CD4-positive, alpha-beta T cell (primary cell): ENCODE results near the gene CORO7. TPM values are rescaled to one million over a fixed set of nuclear protein-coding genes. Genes with fewer than 3 reads are reported as not detected.

Experiments used
- ATAC-seq: fragments of 200-7000 bp; cut with Tn5 transposase; one replicate; pipeline ENCODE4 v1.10.0; 2022; ENCODE audit warnings: mild to moderate bottlenecking; ENCODE audit not compliant: poor library complexity
- CTCF ChIA-PET: fragments of 350-600 bp; sonication (Branson Sonifier 250); formaldehyde crosslinking; loops from one replicate; lab custom pipeline; 2021; ENCODE audit warnings: antibody characterized with exemption, inconsistent platforms; lab: Charles Lee
- POLR2A ChIA-PET: fragments of 350-600 bp; sonication (Branson Sonifier 250); formaldehyde crosslinking; loops from one replicate; lab custom pipeline; 2021; ENCODE audit warnings: antibody characterized with exemption, inconsistent platforms; lab: Charles Lee
- DNase-seq, 14 experiments: peaks; one replicate each; pipeline ENCODE4 v3.0.0-alpha.2; 2013 to 2020; ENCODE audit warnings: mixed read lengths in 2 of 14
- H3K27ac ChIP-seq, 2 donors: one replicate each; pipeline versions ENCODE4 v1.5.1 to v1.7.0; 2013; ENCODE audit warnings: low read length in 2 of 2, low read depth in 1 of 2, mild to moderate bottlenecking in 1 of 2
- H3K27me3 ChIP-seq, 2 experiments: 1 replicate in 1 of 2; 2 replicates in 1 of 2; pipeline versions ENCODE4 v1.6.1 to v1.7.0; 2013; ENCODE audit warnings: low read length in 2 of 2, control low read depth in 1 of 2, mild to moderate bottlenecking in 1 of 2, moderate library complexity in 1 of 2; ENCODE audit not compliant: insufficient read depth in 2 of 2, control insufficient read depth in 1 of 2
- H3K36me3 ChIP-seq: one replicate; pipeline ENCODE4 v1.6.1; 2013; ENCODE audit warnings: low read length, control low read depth; ENCODE audit not compliant: insufficient read depth
- H3K4me1 ChIP-seq: one replicate; pipeline ENCODE4 v1.6.1; 2013; ENCODE audit warnings: low read length, control low read depth; ENCODE audit not compliant: insufficient read depth
- H3K4me3 ChIP-seq: one replicate; pipeline ENCODE4 v1.5.1; 2013; ENCODE audit warnings: mild to moderate bottlenecking, low read length, moderate library complexity
- H3K9me3 ChIP-seq, 2 experiments: 1 replicate in 1 of 2; 2 replicates in 1 of 2; pipeline versions ENCODE4 v1.6.1 to v1.7.0; 2013; ENCODE audit warnings: low read length in 2 of 2, mild to moderate bottlenecking in 2 of 2, control low read depth in 1 of 2, moderate library complexity in 1 of 2; ENCODE audit not compliant: control insufficient read depth in 1 of 2, insufficient read depth in 1 of 2
- H3K27ac Mint-ChIP-seq: one replicate; pipeline ENCODE4 v1.8.0; 2020; ENCODE audit warnings: mixed read lengths
- H3K27me3 Mint-ChIP-seq: one replicate; pipeline ENCODE4 v1.8.0; 2021; ENCODE audit warnings: mixed read lengths
- H3K36me3 Mint-ChIP-seq: one replicate; pipeline ENCODE4 v1.8.0; 2021; ENCODE audit warnings: low read depth, mixed read lengths
- H3K4me1 Mint-ChIP-seq: one replicate; pipeline ENCODE4 v1.8.0; 2021; ENCODE audit warnings: low read depth, mixed read lengths
- H3K4me3 Mint-ChIP-seq: one replicate; pipeline ENCODE4 v1.8.0; 2020; ENCODE audit warnings: mild to moderate bottlenecking, mixed read lengths
- H3K9me3 Mint-ChIP-seq: one replicate; pipeline ENCODE4 v1.8.0; 2020; ENCODE audit warnings: mixed read lengths
- intact Hi-C, 2 experiments: fragments of 100-400 bp; cut with DNase I in 1 of 2; cut with micrococcal nuclease in 1 of 2; formaldehyde crosslinking; loops; one replicate each; pipeline versions ENCODE4 v1.15.1 to v1.9.0; 2023 to 2025; cut with DNase I, micrococcal nuclease
- total RNA-seq, 174 experiments: library from RNA in 2 of 174; stranded (reverse) in 2 of 174; gene quantifications; one replicate each; pipeline ENCODE4 v1.2.3 and lab custom pipeline; 2021 to 2026
- TF ChIP-seq, protein P1 (sequence below): fragments of 200-600 bp; IDR thresholded peaks from one replicate; pipeline ENCODE4 v1.8.0; 2022; ENCODE audit warnings: antibody characterized with exemption, mild to moderate bottlenecking

The CORO7 gene
- total RNA-seq, 2 experiments from 2014 or later: 801 to 805 TPM

DNA sequence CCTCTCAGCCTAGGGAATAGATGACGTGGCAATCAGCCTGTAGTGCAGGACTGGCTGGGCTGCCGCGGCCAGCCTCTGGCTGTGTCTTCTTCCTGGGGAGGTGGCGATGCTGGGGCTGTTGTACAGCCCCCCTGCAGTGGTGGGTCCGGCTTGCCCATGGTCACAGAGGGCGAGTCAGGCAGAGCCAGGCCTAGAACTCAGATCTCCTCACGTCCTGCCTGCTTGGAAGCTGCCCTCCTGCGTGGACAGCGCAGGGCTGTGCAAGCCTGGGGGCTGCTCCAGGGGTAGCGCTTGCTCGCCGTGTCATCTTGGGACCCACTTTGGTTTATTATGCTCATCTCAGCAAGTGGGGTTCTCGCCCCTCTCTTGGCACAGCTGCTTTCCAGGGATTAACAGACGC, 38.7 kb upstream of the CORO7 start:
- peaks cover 82% of the 10 kb centered on the region for H3K36me3 Mint-ChIP-seq
- H3K4me1 ChIP-seq: peaks cover 15% of the 10 kb centered on the region

DNA sequence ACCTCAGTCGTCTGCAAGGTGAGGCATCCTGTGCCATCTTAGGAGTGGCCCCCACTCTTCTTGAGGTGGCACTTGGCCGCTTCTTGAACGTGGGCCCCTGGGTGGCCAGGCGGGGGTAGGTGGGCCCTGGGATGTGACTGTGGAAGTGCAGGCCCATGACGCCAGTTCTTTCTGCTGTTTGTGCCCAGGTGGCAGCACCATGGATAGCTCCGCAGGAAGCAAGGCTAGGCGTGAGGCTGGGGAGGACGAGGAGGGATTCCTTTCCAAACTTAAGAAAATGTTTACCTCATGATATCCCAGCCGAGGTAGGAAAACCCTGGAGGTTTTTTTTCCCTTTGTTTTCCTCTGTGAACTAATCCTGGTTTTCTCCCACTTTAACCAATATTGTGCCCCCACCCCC, 38.2 kb upstream of the CORO7 start:
- Histone ChIP-seq H3K9me3 (no peaks in the 10 kb centered on the region), H3K4me3 (no peak overlapping the region), H3K36me3 (peaks cover 72% of the 10 kb centered on the region), H3K27me3 (no peaks in the 10 kb centered on the region), H3K4me1 (peaks cover 10% of the 10 kb centered on the region), H3K27ac (no peak overlapping the region)
- intact Hi-C loops: no loop called here
- DNase-seq (no peak), ATAC-seq (no peak)
- ChIA-PET POLR2A (interaction anchor here (1.0 kb wide), 1 partner anchor 51 kb away, joined by 3 read pairs; no protein-coding TSS in a partner anchor), CTCF (interaction anchor here (1.1 kb wide), 1 partner anchor 94 kb away, joined by 3 read pairs; no protein-coding TSS in a partner anchor)
- Mint-ChIP-seq H3K9me3 (no peaks in the 10 kb centered on the region), H3K27ac (no peak overlapping the region), H3K4me1 (peaks cover 8% of the 10 kb centered on the region), H3K27me3 (no peaks in the 10 kb centered on the region), H3K4me3 (no peak overlapping the region), H3K36me3 (peaks cover 82% of the 10 kb centered on the region)
- TF ChIP-seq, protein P1, sequence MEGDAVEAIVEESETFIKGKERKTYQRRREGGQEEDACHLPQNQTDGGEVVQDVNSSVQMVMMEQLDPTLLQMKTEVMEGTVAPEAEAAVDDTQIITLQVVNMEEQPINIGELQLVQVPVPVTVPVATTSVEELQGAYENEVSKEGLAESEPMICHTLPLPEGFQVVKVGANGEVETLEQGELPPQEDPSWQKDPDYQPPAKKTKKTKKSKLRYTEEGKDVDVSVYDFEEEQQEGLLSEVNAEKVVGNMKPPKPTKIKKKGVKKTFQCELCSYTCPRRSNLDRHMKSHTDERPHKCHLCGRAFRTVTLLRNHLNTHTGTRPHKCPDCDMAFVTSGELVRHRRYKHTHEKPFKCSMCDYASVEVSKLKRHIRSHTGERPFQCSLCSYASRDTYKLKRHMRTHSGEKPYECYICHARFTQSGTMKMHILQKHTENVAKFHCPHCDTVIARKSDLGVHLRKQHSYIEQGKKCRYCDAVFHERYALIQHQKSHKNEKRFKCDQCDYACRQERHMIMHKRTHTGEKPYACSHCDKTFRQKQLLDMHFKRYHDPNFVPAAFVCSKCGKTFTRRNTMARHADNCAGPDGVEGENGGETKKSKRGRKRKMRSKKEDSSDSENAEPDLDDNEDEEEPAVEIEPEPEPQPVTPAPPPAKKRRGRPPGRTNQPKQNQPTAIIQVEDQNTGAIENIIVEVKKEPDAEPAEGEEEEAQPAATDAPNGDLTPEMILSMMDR: no peak

More for the DNA sequence above, 38.7 kb upstream of the CORO7 start:
- Mint-ChIP-seq H3K27me3 (no peaks in the 10 kb centered on the region), H3K27ac (no peak overlapping the region), H3K4me1 (peaks cover 8% of the 10 kb centered on the region), H3K9me3 (no peaks in the 10 kb centered on the region), H3K4me3 (no peak overlapping the region)
- Histone ChIP-seq H3K27me3 (no peaks in the 10 kb centered on the region), H3K4me3 (no peak overlapping the region), H3K36me3 (peaks cover 69% of the 10 kb centered on the region), H3K9me3 (no peaks in the 10 kb centered on the region), H3K27ac (no peak overlapping the region)
- intact Hi-C loops: no loop called here
- TF ChIP-seq, protein P1: no peak
- DNase-seq (no peak), ATAC-seq (no peak)
- ChIA-PET CTCF (interaction anchor here (1.1 kb wide), 1 partner anchor 94 kb away, joined by 3 read pairs; no protein-coding TSS in a partner anchor), POLR2A (interaction anchor here (1.0 kb wide), 1 partner anchor 50 kb away, joined by 3 read pairs; no protein-coding TSS in a partner anchor)

DNA sequence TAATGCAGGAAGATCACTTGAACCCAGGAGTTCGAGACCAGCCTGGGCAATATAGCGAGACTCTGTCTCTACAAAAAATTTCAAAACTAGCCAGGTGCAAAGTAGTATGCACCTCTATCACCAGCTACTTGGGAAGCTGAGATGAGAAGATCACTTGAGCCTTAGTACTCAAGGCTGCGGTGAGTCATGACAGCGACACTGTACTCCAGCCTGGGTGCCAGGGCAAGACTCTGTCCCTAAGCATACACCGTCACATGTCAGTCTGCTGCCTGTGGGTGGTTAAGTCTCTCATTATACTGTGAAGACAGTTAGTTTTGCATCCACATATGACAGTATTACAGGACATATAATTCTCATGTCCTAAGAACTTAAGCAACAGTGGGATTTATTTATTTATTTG, 36.3 kb upstream of the CORO7 start:
- peaks cover 81% of the 10 kb centered on the region for H3K36me3 Mint-ChIP-seq

More for the DNA sequence above, 36.3 kb upstream of the CORO7 start:
- Histone ChIP-seq H3K9me3 (no peaks in the 10 kb centered on the region), H3K27me3 (no peaks in the 10 kb centered on the region), H3K4me1 (no peaks in the 10 kb centered on the region), H3K36me3 (peaks cover 84% of the 10 kb centered on the region), H3K27ac (no peak overlapping the region), H3K4me3 (no peak overlapping the region)
- ATAC-seq (no peak), DNase-seq (no peak)
- intact Hi-C loops: no loop called here
- Mint-ChIP-seq H3K4me3 (no peak overlapping the region), H3K27me3 (no peaks in the 10 kb centered on the region), H3K27ac (no peak overlapping the region), H3K4me1 (no peaks in the 10 kb centered on the region), H3K9me3 (no peaks in the 10 kb centered on the region)
- TF ChIP-seq, protein P1: no peak
- ChIA-PET POLR2A (no interaction called here), CTCF (no interaction called here)
